HepG2 (cell line): ENCODE measurements around the gene SLC25A20. TPM values are rescaled to one million over a fixed set of nuclear protein-coding genes. Genes with fewer than 3 reads are reported as not detected.

Source experiments
- BORCS8-MEF2B ChIP-seq: sonication (generic); formaldehyde crosslinking; IDR thresholded peaks from 2 replicates; pipeline ENCODE4 v1.8.0; 2022; ENCODE audit warnings: mild to moderate bottlenecking, missing genetic modification reagents
- CBFB ChIP-seq: sonication (generic); formaldehyde crosslinking; IDR thresholded peaks from 2 replicates; pipeline ENCODE4 v1.4.0; 2020; ENCODE audit warnings: missing genetic modification reagents
- KAT7 ChIP-seq: IDR thresholded peaks from 2 replicates; pipeline ENCODE4 v1.6.1; 2018; ENCODE audit warnings: borderline replicate concordance, missing compliant biosample characterization
- KMT2A ChIP-seq: sonication (generic); formaldehyde crosslinking; IDR thresholded peaks from 2 replicates; pipeline ENCODE4 v1.4.0; 2020; ENCODE audit warnings: missing genetic modification reagents
- NONO ChIP-seq, 2 experiments: fragments of 450-650 bp in 1 of 2; sonication (generic) in 1 of 2; formaldehyde crosslinking in 1 of 2; IDR thresholded peaks in 1 of 2; conservative IDR thresholded peaks in 1 of 2; 2 replicates each; pipeline versions ENCODE4 v1.6.1 to v1.8.0; 2017 to 2022; ENCODE audit warnings: mild to moderate bottlenecking in 1 of 2, missing genetic modification reagents in 1 of 2, moderate library complexity in 1 of 2
- RBFOX2 ChIP-seq: fragments of 200-400 bp; formaldehyde crosslinking; IDR thresholded peaks from 2 replicates; pipeline ENCODE4 v1.6.1; 2017; ENCODE audit warnings: low read depth, mild to moderate bottlenecking, low read length
- REPIN1 ChIP-seq: sonication (generic); formaldehyde crosslinking; IDR thresholded peaks from 2 replicates; pipeline ENCODE4 v1.8.0; 2022; ENCODE audit warnings: missing genetic modification reagents, low read depth, mild to moderate bottlenecking, borderline replicate concordance
- SPEN ChIP-seq: sonication (generic); formaldehyde crosslinking; IDR thresholded peaks from 2 replicates; pipeline ENCODE4 v1.5.1; 2020; ENCODE audit warnings: low read depth, mild to moderate bottlenecking, missing genetic modification reagents
- TMF1 ChIP-seq: sonication (generic); formaldehyde crosslinking; IDR thresholded peaks from 2 replicates; pipeline ENCODE4 v1.8.1; 2022; ENCODE audit warnings: low read depth, missing genetic modification reagents
- TOPORS ChIP-seq: sonication (generic); formaldehyde crosslinking; IDR thresholded peaks from 2 replicates; pipeline ENCODE4 v1.8.0; 2023; ENCODE audit warnings: mild to moderate bottlenecking, missing genetic modification reagents
- U2AF1 ChIP-seq: fragments of 200-400 bp; formaldehyde crosslinking; optimal IDR thresholded peaks from 2 replicates; pipeline ENCODE3; 2017; ENCODE audit warnings: mild to moderate bottlenecking, low read depth, low read length
- ZBTB42 ChIP-seq: sonication (generic); formaldehyde crosslinking; IDR thresholded peaks from 2 replicates; pipeline ENCODE4 v1.5.0; 2020; ENCODE audit warnings: mild to moderate bottlenecking, missing genetic modification reagents
- ZIK1 ChIP-seq: sonication (generic); formaldehyde crosslinking; IDR thresholded peaks from 2 replicates; pipeline ENCODE4 v1.5.0; 2020; ENCODE audit warnings: mild to moderate bottlenecking, low read depth, missing genetic modification reagents, borderline replicate concordance
- ZNF335 ChIP-seq: sonication (generic); formaldehyde crosslinking; IDR thresholded peaks from 2 replicates; pipeline ENCODE4 v1.4.0; 2020; ENCODE audit warnings: missing genetic modification reagents
- ZNF891 ChIP-seq: sonication (generic); formaldehyde crosslinking; IDR thresholded peaks from 2 replicates; pipeline ENCODE4 v1.5.0; 2020; ENCODE audit warnings: mild to moderate bottlenecking, missing genetic modification reagents
- polyA plus RNA-seq, 8 experiments: library from polyadenylated mRNA; depleted of rRNA in 3 of 8; stranded (reverse) in 7 of 8; unstranded in 1 of 8; fragments of >200 nt; fragmentation: Illumina TruSeq in 4 of 8; extraction: Trizol in 4 of 8; gene quantifications; 2 replicates each; pipeline versions ENCODE4 v1.2.1 to v1.2.3, GENCODE V29; 2011 to 2016; ENCODE audit warnings: low read depth in 4 of 8, missing spikeins in 1 of 8, mixed read lengths in 1 of 8; ENCODE audit not compliant: insufficient read depth in 1 of 8
- total RNA-seq, 5 experiments: library from RNA; depleted of rRNA; stranded (reverse); fragments of >200 nt; fragmentation: Illumina TruSeq; extraction: Trizol; gene quantifications; 2 replicates each; pipeline ENCODE4 v1.2.3, GENCODE V29; 2016; ENCODE audit warnings: low read depth in 1 of 5
- TF ChIP-seq, protein P1 (sequence below): sonication (generic); formaldehyde crosslinking; IDR thresholded peaks from 2 replicates; pipeline ENCODE4 v1.5.0; 2020; ENCODE audit warnings: missing genetic modification reagents
- TF ChIP-seq, protein P2 (sequence below): sonication (generic); formaldehyde crosslinking; IDR thresholded peaks from 2 replicates; pipeline ENCODE4 v1.9.0; 2021; ENCODE audit warnings: mild to moderate bottlenecking, missing genetic modification reagents
- TF ChIP-seq, protein P3 (sequence below): sonication (generic); formaldehyde crosslinking; IDR thresholded peaks from 2 replicates; pipeline ENCODE4 v1.4.0; 2020; ENCODE audit warnings: missing genetic modification reagents, mild to moderate bottlenecking, borderline replicate concordance
- TF ChIP-seq, protein P4 (sequence below): sonication (generic); formaldehyde crosslinking; IDR thresholded peaks from 2 replicates; pipeline ENCODE4 v1.8.1; 2023; ENCODE audit warnings: mild to moderate bottlenecking, missing genetic modification reagents

SLC25A20 gene
- total and polyA plus RNA-seq, 2 of the 13 experiments (the other 11 are each of a cell fraction or from before 2014, with no cell fraction given), result 21.1 to 26.6 TPM

DNA sequence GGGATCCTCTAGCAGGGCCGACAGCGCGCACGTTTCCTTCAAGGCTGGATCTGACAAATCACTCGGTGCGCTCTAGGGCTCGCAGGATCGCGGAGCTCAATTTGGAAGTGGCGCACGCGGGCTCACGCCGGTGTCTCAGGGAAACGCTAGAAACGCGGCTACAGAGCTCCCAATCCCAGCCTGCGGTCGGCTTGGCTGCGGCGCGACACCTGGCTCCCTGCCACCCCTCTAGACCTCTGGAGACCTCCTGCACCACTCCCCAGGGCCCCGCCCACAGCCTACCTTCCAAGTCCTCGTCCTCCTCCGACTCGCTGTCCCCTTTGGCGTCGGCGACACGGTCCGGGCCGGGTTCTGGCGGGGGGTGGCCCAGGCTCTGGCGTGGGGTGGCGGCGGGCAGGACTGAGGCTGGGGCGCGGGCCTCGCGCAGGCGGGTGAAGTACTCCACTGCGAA, 51.6 kb downstream of the SLC25A20 start (continued):
- TF ChIP-seq CBFB (CRISPR knock-in tag) (peak; percentile 41; the same call in 1 of the 2 replicates), SPEN (CRISPR knock-in tag) (no peak), U2AF1 (no peak), BORCS8-MEF2B (CRISPR knock-in tag) (peak; percentile 73), KMT2A (CRISPR knock-in tag) (0 out of 2 replicates have a peak, but pooled peaks have one; percentile 23), KAT7 (CRISPR knock-in tag) (no peak), TOPORS (no peak), TMF1 (CRISPR knock-in tag) (0 out of 2 replicates have a peak, but pooled peaks have one; percentile 53), ZNF335 (CRISPR knock-in tag) (no peak), RBFOX2 (no peak), ZNF891 (0 out of 2 replicates have a peak, but pooled peaks have one; percentile 27), ZBTB42 (CRISPR knock-in tag) (0 out of 2 replicates have a peak, but pooled peaks have one; percentile 64), ZIK1 (CRISPR knock-in tag) (0 out of 2 replicates have a peak, but pooled peaks have one; percentile 20), NONO (IDR thresholded peaks at IDR 0.05) (no peak), NONO (CRISPR knock-in tag; conservative IDR thresholded peaks at IDR 0.05) (peak; percentile 15; the same call in 1 of the 2 replicates), REPIN1 (no peak)
- TF ChIP-seq, protein P1, sequence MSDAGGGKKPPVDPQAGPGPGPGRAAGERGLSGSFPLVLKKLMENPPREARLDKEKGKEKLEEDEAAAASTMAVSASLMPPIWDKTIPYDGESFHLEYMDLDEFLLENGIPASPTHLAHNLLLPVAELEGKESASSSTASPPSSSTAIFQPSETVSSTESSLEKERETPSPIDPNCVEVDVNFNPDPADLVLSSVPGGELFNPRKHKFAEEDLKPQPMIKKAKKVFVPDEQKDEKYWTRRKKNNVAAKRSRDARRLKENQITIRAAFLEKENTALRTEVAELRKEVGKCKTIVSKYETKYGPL (CRISPR knock-in tag), result no peak
- TF ChIP-seq, protein P2, sequence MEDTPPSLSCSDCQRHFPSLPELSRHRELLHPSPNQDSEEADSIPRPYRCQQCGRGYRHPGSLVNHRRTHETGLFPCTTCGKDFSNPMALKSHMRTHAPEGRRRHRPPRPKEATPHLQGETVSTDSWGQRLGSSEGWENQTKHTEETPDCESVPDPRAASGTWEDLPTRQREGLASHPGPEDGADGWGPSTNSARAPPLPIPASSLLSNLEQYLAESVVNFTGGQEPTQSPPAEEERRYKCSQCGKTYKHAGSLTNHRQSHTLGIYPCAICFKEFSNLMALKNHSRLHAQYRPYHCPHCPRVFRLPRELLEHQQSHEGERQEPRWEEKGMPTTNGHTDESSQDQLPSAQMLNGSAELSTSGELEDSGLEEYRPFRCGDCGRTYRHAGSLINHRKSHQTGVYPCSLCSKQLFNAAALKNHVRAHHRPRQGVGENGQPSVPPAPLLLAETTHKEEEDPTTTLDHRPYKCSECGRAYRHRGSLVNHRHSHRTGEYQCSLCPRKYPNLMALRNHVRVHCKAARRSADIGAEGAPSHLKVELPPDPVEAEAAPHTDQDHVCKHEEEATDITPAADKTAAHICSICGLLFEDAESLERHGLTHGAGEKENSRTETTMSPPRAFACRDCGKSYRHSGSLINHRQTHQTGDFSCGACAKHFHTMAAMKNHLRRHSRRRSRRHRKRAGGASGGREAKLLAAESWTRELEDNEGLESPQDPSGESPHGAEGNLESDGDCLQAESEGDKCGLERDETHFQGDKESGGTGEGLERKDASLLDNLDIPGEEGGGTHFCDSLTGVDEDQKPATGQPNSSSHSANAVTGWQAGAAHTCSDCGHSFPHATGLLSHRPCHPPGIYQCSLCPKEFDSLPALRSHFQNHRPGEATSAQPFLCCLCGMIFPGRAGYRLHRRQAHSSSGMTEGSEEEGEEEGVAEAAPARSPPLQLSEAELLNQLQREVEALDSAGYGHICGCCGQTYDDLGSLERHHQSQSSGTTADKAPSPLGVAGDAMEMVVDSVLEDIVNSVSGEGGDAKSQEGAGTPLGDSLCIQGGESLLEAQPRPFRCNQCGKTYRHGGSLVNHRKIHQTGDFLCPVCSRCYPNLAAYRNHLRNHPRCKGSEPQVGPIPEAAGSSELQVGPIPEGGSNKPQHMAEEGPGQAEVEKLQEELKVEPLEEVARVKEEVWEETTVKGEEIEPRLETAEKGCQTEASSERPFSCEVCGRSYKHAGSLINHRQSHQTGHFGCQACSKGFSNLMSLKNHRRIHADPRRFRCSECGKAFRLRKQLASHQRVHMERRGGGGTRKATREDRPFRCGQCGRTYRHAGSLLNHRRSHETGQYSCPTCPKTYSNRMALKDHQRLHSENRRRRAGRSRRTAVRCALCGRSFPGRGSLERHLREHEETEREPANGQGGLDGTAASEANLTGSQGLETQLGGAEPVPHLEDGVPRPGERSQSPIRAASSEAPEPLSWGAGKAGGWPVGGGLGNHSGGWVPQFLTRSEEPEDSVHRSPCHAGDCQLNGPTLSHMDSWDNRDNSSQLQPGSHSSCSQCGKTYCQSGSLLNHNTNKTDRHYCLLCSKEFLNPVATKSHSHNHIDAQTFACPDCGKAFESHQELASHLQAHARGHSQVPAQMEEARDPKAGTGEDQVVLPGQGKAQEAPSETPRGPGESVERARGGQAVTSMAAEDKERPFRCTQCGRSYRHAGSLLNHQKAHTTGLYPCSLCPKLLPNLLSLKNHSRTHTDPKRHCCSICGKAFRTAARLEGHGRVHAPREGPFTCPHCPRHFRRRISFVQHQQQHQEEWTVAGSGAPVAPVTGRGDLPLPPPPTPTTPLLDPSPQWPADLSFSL (CRISPR knock-in tag), result no peak
- TF ChIP-seq, protein P3, sequence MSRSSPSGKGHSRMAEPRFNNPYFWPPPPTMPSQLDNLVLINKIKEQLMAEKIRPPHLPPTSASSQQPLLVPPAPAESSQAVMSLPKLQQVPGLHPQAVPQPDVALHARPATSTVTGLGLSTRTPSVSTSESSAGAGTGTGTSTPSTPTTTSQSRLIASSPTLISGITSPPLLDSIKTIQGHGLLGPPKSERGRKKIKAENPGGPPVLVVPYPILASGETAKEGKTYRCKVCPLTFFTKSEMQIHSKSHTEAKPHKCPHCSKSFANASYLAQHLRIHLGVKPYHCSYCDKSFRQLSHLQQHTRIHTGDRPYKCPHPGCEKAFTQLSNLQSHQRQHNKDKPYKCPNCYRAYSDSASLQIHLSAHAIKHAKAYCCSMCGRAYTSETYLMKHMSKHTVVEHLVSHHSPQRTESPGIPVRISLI, result peak; percentile 59; the same call in 1 of the 2 replicates
- TF ChIP-seq, protein P4, sequence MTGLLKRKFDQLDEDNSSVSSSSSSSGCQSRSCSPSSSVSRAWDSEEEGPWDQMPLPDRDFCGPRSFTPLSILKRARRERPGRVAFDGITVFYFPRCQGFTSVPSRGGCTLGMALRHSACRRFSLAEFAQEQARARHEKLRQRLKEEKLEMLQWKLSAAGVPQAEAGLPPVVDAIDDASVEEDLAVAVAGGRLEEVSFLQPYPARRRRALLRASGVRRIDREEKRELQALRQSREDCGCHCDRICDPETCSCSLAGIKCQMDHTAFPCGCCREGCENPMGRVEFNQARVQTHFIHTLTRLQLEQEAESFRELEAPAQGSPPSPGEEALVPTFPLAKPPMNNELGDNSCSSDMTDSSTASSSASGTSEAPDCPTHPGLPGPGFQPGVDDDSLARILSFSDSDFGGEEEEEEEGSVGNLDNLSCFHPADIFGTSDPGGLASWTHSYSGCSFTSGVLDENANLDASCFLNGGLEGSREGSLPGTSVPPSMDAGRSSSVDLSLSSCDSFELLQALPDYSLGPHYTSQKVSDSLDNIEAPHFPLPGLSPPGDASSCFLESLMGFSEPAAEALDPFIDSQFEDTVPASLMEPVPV, result peak; percentile 67; the same call in 1 of the 2 replicates
